Medulla oblongata (tissue), 1 donor: ENCODE measurements around the gene PLCB1.
"Not testable (repeated sequence)": the region's sequence is repeated elsewhere in the genome, so short reads cannot be mapped to it uniquely, and the experiment has no call there.

Experiments used
- DNase-seq: peaks from one replicate; pipeline ENCODE4 v3.0.0-alpha.2; 2015; ENCODE audit errors: extremely low spot score

PLCB1 gene

GRCh38 chr20:8545212-8545611 lies 413.1 kb downstream of the PLCB1 start:
- no peak for DNase-seq

DNA sequence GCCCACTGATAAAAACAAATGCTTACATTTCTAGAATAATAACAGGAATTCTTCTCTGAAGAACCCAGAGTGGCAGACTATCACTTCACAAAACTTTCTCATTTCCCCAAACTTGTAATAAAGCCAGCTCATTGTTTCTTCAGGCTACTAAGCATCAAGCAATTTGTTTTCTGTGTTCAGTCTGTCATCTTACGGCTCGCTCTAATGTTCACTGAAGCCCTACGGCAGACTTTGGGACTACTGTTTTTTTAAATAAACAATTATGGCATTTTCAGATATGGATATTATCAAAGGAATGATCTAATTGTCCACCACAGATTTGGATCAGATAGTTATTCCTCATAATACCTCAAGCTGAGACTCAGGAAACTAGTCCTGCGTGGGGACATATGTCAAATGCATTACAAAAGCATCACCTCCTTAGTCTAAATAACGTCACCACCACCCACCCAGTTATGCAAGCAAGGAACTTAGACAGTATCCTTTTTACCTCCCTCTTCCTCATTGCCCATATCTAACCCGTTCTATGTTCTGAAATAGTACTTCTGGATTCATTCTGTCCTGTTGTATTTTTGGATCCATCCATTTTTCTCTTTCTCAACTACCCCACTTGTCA lies 415.1 kb downstream of the PLCB1 start:
- no peak for DNase-seq

- no peak for DNase-seq
Measured at GRCh38 chr20:8547968-8548588, 416.0 kb downstream of the PLCB1 start.

GRCh38 chr20:8549192-8549591 lies 417.1 kb downstream of the PLCB1 start:
- no peak for DNase-seq

- DNase-seq: no peak
Measured at GRCh38 chr20:8557711-8558110, 425.6 kb downstream of the PLCB1 start.

DNA sequence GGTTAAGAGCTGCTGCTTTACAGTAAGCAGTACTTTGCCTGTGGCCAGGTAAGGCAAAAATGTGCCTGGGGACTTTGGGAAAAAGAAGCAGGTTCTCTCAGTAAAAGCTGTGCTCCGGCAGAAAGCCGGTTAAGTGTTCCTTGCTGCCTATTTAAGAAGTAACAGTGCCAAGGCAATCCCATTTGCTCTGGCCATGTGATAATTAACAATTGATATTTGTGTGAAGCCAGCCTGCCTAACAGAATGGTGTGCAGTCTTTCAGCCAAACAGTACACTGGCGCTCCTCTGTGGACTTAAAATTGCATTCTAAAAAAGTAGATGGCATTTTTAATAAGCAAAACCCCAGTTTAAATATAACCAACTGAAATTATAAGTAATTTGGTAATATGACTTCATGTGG lies 430.3 kb downstream of the PLCB1 start:
- DNase-seq: peak; percentile 66

GRCh38 chr20:8568075-8568474 lies 436.0 kb downstream of the PLCB1 start:
- DNase-seq: no peak

- no peak for DNase-seq
Measured at GRCh38 chr20:8569766-8570165, 437.7 kb downstream of the PLCB1 start.

- no peak for DNase-seq
Measured at GRCh38 chr20:8571611-8572010, 439.5 kb downstream of the PLCB1 start.

GRCh38 chr20:8573686-8574085 lies 441.6 kb downstream of the PLCB1 start:
- no peak for DNase-seq

- DNase-seq: no peak
Measured at GRCh38 chr20:8575114-8575513, 443.0 kb downstream of the PLCB1 start.

- no peak for DNase-seq
Measured at GRCh38 chr20:8578161-8578865, 446.2 kb downstream of the PLCB1 start.

DNA sequence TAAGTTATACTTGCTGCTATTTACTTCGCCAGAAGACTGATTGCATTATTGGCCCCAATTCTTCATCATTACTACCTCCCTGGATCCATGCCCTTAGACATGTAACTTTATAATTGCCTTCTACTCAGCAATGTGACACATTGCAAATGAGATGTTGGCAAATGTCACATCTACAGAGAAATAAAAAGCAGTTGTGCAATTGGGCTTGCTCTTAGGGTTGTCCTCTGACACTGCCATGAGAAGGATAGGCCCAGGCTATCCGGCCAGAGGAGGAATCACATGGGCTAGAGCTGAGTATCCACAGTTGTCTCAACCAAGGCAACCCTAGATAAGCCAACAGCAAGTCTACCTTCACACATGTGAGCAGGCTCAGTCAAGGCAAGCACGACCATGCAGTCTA lies 447.0 kb downstream of the PLCB1 start:
- no peak for DNase-seq

- DNase-seq: no peak
Measured at GRCh38 chr20:8581446-8582183, 449.5 kb downstream of the PLCB1 start.

DNA sequence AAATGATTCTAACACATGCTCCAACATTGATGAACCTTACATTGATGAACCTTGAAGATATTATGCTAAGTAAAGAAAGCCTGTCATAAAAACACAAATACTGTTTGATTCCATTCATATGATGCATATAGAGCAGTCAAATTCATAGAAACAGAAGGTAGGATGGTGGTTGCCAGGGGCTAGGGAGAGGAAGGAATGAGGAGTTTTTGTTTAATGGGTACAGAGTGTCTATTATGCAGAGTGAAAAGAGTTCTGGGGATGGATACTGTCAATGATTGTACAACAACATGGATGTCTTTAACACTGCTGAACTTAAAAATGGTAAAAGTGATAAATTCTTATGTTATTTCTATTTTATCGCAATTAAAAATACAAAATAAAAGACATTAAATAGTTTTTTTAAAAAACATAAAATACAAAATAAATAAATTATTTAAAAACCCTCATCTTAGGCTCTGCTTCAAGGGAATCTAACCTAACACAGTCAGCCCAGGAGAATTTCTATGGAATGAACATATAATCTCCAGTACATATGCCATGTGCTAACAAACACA lies 451.0 kb downstream of the PLCB1 start:
- DNase-seq: no peak

DNA sequence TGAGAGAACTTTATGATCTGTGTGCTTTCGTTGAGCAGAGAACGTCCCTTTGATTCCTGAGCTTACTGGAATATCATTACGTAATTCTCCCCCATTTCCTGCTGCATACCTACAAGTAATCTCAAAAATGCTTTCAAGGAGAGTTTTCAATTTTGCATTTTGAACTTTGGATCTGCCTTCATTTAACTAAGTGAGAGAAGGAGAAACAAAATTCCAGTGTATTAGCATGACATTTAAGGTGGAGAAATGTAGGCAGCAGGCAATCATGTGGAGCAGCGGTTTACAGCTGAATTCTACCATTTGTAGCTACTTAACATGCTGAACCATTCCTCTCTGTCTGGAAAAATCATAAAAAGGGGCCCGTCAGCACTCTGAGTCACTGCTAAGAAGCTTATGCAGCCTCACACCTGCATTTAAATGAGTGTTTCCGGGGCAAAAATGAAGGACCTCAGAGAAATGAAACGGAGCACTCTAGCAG lies 451.5 kb downstream of the PLCB1 start:
- DNase-seq: no peak

GRCh38 chr20:8587251-8587650 lies 455.2 kb downstream of the PLCB1 start:
- no peak for DNase-seq

DNA sequence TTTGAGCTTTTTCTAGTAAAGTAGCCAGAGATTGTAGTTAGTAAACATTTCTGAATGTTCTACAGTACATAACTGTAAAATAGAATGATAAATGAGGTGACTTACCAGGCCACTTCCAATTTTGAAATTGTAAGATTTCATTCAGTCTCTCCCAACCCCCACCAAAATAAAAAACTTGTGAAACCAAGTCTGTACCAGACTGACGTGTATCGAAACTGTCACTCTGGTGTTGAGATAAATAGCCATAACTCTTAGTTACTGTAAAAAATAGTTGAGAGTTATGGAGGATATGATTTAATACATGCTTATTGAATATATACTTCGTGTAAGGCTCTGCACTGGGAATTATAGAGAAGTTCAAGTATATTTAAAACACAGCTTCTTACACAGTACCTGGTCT lies 455.7 kb downstream of the PLCB1 start:
- no peak for DNase-seq

GRCh38 chr20:8589956-8590355 lies 457.9 kb downstream of the PLCB1 start:
- no peak for DNase-seq

GRCh38 chr20:8600910-8601541 lies 469.0 kb downstream of the PLCB1 start:
- not testable (repeated sequence) for DNase-seq

- DNase-seq: no peak
Measured at GRCh38 chr20:8601542-8601912, 469.5 kb downstream of the PLCB1 start.
